Upper lobe of right lung (tissue), 1 donor: ENCODE measurements around the gene AP5B1. TPM values are rescaled to one million over a fixed set of nuclear protein-coding genes. Genes with fewer than 3 reads are reported as not detected.

Experiments
- ATAC-seq: fragments of 200-7000 bp; cut with Tn5 transposase; one replicate; pipeline ENCODE4 v1.9.1; 2020; ENCODE audit warnings: mild to moderate bottlenecking, moderate library complexity
- DNase-seq: peaks from one replicate; pipeline ENCODE4 v3.0.0-alpha.2; 2020
- H3K27ac ChIP-seq: fragments of 200-600 bp; one replicate; pipeline ENCODE4 v1.8.0; 2022
- H3K27me3 ChIP-seq: fragments of 200-600 bp; one replicate; pipeline ENCODE4 v1.8.0; 2022; ENCODE audit warnings: mild to moderate bottlenecking
- H3K36me3 ChIP-seq: fragments of 200-600 bp; one replicate; pipeline ENCODE4 v1.8.0; 2022
- H3K4me1 ChIP-seq: fragments of 200-600 bp; one replicate; pipeline ENCODE4 v1.8.0; 2022
- H3K4me3 ChIP-seq: fragments of 200-600 bp; one replicate; pipeline ENCODE4 v1.8.0; 2022; ENCODE audit warnings: mild to moderate bottlenecking
- H3K9me3 ChIP-seq: fragments of 200-600 bp; one replicate; pipeline ENCODE4 v1.8.0; 2022
- intact Hi-C: fragments of 100-400 bp; cut with DNase I; formaldehyde crosslinking; loops from one replicate; pipeline ENCODE4 v1.11.0; 2022
- total RNA-seq: library from RNA; stranded (reverse); fragmentation: NEBNext Ultra II Directional; extraction: Animal tissue kit (Norgen Biotek cat#: 25700); gene quantifications from one replicate; pipeline ENCODE4 v1.2.1, GENCODE V29; 2021
- TF ChIP-seq, protein P1 (sequence below): fragments of 200-600 bp; IDR thresholded peaks from one replicate; pipeline ENCODE4 v1.8.0; 2022; ENCODE audit warnings: antibody characterized with exemption
- donor health status: DM: no; HTN: yes; CAD: no; lungs with severe emphysema.

AP5B1 gene
- total RNA-seq, 1 donor from 2014 or later = 35.6 TPM

DNA sequence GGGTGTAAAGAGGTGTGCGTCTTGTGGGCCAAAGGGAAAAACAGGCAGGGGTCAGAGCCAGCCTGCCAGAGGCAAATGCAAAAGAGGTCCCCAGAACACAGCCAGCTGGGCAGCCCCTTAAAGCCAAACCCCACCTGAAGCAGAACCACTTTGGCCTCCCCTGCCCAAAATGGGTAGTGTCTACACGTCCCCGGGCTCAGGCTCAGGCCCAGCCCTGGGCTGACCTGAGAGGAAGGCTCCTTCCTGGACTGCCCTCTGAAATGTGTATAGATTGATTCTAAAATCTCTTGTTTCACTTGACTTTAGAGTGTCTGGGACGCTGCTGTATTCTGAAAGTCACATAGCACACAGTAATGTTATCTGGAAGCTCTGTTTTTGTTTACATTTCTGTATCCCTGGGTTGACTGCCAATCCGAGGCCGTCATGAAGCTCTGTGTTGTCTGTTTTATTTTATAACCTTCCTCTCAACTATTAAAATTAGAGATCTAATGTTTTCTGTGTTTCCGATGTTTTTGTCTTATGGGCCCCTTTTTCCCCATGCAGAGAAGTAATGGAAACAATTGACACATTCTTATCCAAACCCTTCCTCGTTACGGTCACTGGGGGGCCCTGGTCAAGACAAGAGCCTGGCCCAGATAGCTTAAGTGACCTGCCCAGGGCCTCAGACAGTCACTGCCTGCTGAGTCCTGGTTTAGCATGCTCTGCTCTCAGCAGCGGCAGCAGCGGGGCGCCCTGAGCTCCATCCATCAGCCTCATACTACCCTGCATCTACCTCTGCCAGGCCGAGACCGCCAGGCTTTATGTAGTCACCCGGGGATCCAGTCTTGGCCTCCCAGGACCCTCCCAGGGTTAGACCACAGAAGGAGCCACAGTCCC, 16.2 kb upstream of the AP5B1 start:
- no peak overlapping the region for H3K4me3 ChIP-seq
- H3K27ac ChIP-seq = no peak overlapping the region
- intact Hi-C loops = no loop called here
- peaks cover 5% of the 10 kb centered on the region for H3K27me3 ChIP-seq
- H3K36me3 ChIP-seq = no peaks in the 10 kb centered on the region
- DNase-seq (no peak), ATAC-seq (no peak)
- TF ChIP-seq, protein P1, sequence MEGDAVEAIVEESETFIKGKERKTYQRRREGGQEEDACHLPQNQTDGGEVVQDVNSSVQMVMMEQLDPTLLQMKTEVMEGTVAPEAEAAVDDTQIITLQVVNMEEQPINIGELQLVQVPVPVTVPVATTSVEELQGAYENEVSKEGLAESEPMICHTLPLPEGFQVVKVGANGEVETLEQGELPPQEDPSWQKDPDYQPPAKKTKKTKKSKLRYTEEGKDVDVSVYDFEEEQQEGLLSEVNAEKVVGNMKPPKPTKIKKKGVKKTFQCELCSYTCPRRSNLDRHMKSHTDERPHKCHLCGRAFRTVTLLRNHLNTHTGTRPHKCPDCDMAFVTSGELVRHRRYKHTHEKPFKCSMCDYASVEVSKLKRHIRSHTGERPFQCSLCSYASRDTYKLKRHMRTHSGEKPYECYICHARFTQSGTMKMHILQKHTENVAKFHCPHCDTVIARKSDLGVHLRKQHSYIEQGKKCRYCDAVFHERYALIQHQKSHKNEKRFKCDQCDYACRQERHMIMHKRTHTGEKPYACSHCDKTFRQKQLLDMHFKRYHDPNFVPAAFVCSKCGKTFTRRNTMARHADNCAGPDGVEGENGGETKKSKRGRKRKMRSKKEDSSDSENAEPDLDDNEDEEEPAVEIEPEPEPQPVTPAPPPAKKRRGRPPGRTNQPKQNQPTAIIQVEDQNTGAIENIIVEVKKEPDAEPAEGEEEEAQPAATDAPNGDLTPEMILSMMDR = no peak
- no peaks in the 10 kb centered on the region for H3K9me3 ChIP-seq
- H3K4me1 ChIP-seq = no peaks in the 10 kb centered on the region

DNA sequence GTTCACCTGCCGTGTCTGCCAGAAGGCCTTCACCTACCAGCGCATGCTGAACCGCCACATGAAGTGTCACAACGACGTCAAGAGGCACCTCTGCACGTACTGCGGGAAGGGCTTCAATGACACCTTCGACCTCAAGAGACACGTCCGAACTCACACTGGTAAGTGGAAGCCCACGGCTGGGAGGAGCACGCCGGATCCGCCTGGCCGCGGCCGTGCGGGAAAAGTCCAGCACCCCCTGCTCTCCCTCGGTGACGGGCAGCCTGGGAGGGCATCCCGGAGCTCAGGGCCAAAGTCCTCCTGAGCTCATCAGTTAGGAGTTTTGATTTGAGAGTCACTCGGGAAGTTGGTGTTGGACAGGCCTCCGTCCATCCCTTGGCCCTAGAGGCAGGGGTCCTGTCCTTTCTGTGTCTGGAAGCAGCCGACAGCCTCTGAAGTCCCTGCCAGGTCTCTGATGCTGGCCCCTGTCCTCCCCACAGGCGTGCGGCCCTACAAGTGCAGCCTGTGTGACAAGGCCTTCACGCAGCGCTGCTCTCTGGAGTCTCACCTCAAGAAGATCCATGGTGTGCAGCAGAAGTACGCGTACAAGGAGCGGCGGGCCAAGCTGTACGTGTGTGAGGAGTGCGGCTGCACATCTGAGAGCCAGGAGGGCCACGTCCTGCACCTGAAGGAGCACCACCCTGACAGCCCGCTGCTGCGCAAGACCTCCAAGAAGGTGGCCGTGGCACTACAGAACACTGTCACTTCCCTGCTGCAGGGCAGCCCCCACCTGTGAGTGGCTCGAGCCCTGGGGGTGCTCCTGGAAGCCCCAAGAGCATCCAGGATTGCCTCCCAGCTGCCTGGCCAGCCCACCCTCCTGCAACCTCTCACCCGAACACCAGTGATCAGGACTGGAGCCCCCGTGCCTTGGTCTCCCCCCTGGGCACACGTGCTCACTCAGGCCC, 14.1 kb upstream of the AP5B1 start:
- no peaks in the 10 kb centered on the region for H3K36me3 ChIP-seq
- no peaks in the 10 kb centered on the region for H3K4me1 ChIP-seq
- intact Hi-C loops = no loop called here

GRCh38 chr11:65793625-65794400, 13.0 kb upstream of the AP5B1 start:
- H3K4me3 ChIP-seq = no peak overlapping the region
- peaks cover 3% of the 10 kb centered on the region for H3K27me3 ChIP-seq
- intact Hi-C loops = no loop called here
- no peak overlapping the region for H3K27ac ChIP-seq
- no peaks in the 10 kb centered on the region for H3K4me1 ChIP-seq
- ATAC-seq (no peak), DNase-seq (no peak)
- TF ChIP-seq, protein P1 = no peak
- H3K36me3 ChIP-seq = no peaks in the 10 kb centered on the region
- no peaks in the 10 kb centered on the region for H3K9me3 ChIP-seq

More for the DNA sequence above, 14.1 kb upstream of the AP5B1 start:
- Histone ChIP-seq H3K4me3 (no peak overlapping the region), H3K27ac (no peak overlapping the region), H3K27me3 (no peaks in the 10 kb centered on the region), H3K9me3 (no peaks in the 10 kb centered on the region)
- ATAC-seq (no peak), DNase-seq (no peak)
- TF ChIP-seq, protein P1 = no peak

DNA sequence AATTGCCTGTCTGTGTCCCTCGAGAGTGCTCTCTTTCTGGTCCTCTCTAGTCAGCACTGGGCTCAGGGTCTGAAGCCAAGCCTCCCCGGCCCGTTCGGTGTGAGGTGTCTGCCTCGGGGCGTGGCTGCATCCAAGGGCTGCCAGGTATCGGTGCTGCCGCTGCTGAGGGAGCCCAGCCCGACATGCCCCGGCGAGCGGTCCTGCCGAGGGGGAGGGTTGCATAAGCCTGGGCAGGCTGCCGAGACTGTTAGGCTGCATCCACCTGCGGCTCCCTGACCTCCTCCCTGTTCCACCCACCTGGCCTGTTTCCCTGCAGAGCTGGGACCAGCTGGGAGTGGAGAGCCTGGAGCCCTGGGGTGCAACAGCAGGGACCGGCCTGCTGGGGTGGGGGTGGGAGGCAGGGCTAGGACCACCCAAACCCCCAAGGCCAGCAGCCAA, 12.4 kb upstream of the AP5B1 start:
- TF ChIP-seq, protein P1 = no peak
- ATAC-seq (peak; percentile 79), DNase-seq (peak; percentile 93)
- Histone ChIP-seq H3K4me1 (no peaks in the 10 kb centered on the region), H3K27ac (no peak overlapping the region), H3K27me3 (peaks cover 10% of the 10 kb centered on the region), H3K36me3 (no peaks in the 10 kb centered on the region), H3K9me3 (no peaks in the 10 kb centered on the region), H3K4me3 (no peak overlapping the region)
- intact Hi-C loops = no loop called here

DNA sequence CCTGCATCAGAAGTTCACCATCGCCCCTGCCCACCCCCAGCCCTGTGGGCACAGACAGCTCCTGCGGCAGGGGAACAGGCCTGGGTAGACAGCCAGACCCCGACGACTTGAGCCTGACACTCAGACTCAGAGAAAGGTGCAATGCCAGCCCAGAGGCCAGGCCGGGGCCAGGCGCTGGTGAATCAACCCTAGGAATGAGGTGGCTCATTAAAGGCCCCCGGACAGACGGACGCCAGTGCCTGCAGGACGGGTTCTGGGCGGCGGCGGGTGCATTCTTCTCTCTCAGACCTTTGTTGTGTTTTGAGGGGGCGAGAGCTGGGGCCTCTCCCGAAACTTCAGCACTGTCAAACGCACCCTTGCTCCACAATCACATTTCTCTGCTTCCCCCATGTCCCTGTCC, 11.7 kb upstream of the AP5B1 start:
- H3K9me3 ChIP-seq = no peaks in the 10 kb centered on the region
- H3K4me1 ChIP-seq = peaks cover 5% of the 10 kb centered on the region
- H3K27me3 ChIP-seq = peaks cover 16% of the 10 kb centered on the region
- TF ChIP-seq, protein P1 = no peak
- H3K36me3 ChIP-seq = no peaks in the 10 kb centered on the region
- no peak for DNase-seq
- no peak overlapping the region for H3K27ac ChIP-seq
- intact Hi-C loops = no loop called here
- ATAC-seq = no peak
- no peak overlapping the region for H3K4me3 ChIP-seq
